IPS DF 6.9 (cell line): Measurements from ENCODE around the gene ANKRD33B.
"Not testable (repeated sequence)": the region's sequence is repeated elsewhere in the genome, so short reads cannot be mapped to it uniquely, and the experiment has no call there.

ENCODE experiments used
- DNase-seq: peaks from one replicate; pipeline ENCODE4 v3.0.0-alpha.2; 2013; ENCODE audit warnings: low read depth, low spot score
- H3K27ac ChIP-seq: one replicate; pipeline ENCODE4 v1.5.1; 2013; ENCODE audit warnings: low read length, control low read depth
- H3K27me3 ChIP-seq: 2 replicates; pipeline ENCODE4 v1.6.1; 2013; ENCODE audit warnings: mild to moderate bottlenecking, low read length; ENCODE audit not compliant: control insufficient read depth, insufficient read depth
- H3K36me3 ChIP-seq: 2 replicates; pipeline ENCODE4 v1.6.1; 2013; ENCODE audit warnings: low read length; ENCODE audit not compliant: control insufficient read depth, insufficient read depth
- H3K4me1 ChIP-seq: 2 replicates; pipeline ENCODE4 v1.6.1; 2013; ENCODE audit warnings: low read length; ENCODE audit not compliant: control insufficient read depth, insufficient read depth
- H3K4me3 ChIP-seq: 2 replicates; pipeline ENCODE4 v1.5.1; 2013; ENCODE audit warnings: mild to moderate bottlenecking, low read length
- H3K9me3 ChIP-seq: 2 replicates; pipeline ENCODE4 v1.6.1; 2013; ENCODE audit warnings: low read length, inconsistent platforms; ENCODE audit not compliant: control insufficient read depth, insufficient read depth
- WGBS: extraction: QIAGEN DNeasy Blood & Tissue Kit; methylation state at CpG from one replicate; pipeline ENCODE4 v1.1.7; 2013; ENCODE audit warnings: mixed read lengths, missing lambda C conversion rate; ENCODE audit not compliant: insufficient read length, insufficient coverage; 5-methylcytosine and 5-hydroxymethylcytosine counted together

ANKRD33B gene

GRCh38 chr5:10607023-10607665, 43.3 kb downstream of the ANKRD33B start:
- H3K27me3 ChIP-seq: no peaks in the 10 kb centered on the region
- WGBS: no CpG with 5 or more reads among the region's 13 CpGs
- H3K4me1 ChIP-seq: peaks cover 6% of the 10 kb centered on the region; the same call in 1 of the 2 replicates
- no peaks in the 10 kb centered on the region for H3K36me3 ChIP-seq
- H3K4me3 ChIP-seq: no peak overlapping the region
- DNase-seq: no peak
- H3K27ac ChIP-seq: no peak overlapping the region
- H3K9me3 ChIP-seq: no peaks in the 10 kb centered on the region

GRCh38 chr5:10607666-10608073, 43.8 kb downstream of the ANKRD33B start:
- no CpG with 5 or more reads among the region's 5 CpGs for WGBS
- no peak for DNase-seq
- Histone ChIP-seq H3K27ac (no peak overlapping the region), H3K9me3 (no peaks in the 10 kb centered on the region), H3K27me3 (no peaks in the 10 kb centered on the region), H3K4me3 (no peak overlapping the region), H3K36me3 (no peaks in the 10 kb centered on the region), H3K4me1 (peaks cover 6% of the 10 kb centered on the region; the same call in 1 of the 2 replicates)

- not testable (repeated sequence) for H3K4me3 ChIP-seq, H3K27ac ChIP-seq, H3K9me3 ChIP-seq, DNase-seq, H3K27me3 ChIP-seq, H3K36me3 ChIP-seq, H3K4me1 ChIP-seq
- WGBS: no CpG with 5 or more reads among the region's 9 CpGs
These were observed 44.2 kb downstream of the ANKRD33B start for GRCh38 chr5:10608081-10608480.

DNA sequence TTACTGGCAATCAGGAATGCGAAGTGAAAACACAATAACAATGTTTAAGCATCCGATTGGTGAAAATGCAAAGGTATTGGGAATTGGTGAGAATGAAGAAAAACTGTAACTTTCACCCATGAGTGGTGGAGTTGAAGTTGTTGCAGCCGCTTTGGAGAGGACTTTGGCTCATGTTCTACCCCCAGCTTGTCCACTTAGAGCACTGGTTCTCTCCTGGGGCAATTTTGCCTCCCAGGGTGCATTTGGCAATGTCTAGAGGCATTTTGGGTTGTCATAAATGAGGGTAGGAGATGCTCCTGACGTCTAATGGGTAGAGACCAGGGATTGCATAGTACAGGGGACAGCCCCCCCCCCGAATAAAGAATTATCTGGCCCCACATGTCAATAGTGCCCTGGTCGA, 46.2 kb downstream of the ANKRD33B start:
- DNase-seq: no peak
- Histone ChIP-seq H3K4me1 (peaks cover 6% of the 10 kb centered on the region; the same call in 1 of the 2 replicates), H3K4me3 (no peak overlapping the region), H3K27me3 (no peaks in the 10 kb centered on the region), H3K9me3 (no peaks in the 10 kb centered on the region), H3K36me3 (no peaks in the 10 kb centered on the region), H3K27ac (no peak overlapping the region)
- no CpG with 5 or more reads among the region's 6 CpGs for WGBS

DNA sequence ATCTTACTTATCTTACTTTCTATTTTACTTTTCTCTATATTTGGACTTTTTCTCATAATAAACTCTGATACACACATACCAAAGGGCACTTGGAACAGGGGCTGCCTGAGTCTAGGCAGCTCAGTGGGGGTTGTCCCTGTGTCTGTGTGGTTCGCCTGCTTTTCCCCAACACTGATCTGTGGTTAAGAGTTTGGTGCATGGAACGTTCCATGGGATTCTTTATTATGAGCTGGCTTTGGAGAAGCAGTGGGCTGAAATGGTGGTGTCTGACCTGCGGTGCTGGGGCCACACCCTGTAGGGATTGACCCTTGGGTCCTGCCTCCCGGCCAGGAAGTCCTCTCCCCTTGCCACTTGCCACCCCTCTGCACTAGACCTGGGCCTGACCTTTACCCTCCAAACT, 47.4 kb downstream of the ANKRD33B start:
- Histone ChIP-seq H3K9me3 (no peaks in the 10 kb centered on the region), H3K4me3 (no peak overlapping the region), H3K4me1 (peaks cover 6% of the 10 kb centered on the region; the same call in 1 of the 2 replicates), H3K27me3 (no peaks in the 10 kb centered on the region), H3K36me3 (no peaks in the 10 kb centered on the region), H3K27ac (no peak overlapping the region)
- DNase-seq: no peak
- no CpG with 5 or more reads among the region's 4 CpGs for WGBS

DNA sequence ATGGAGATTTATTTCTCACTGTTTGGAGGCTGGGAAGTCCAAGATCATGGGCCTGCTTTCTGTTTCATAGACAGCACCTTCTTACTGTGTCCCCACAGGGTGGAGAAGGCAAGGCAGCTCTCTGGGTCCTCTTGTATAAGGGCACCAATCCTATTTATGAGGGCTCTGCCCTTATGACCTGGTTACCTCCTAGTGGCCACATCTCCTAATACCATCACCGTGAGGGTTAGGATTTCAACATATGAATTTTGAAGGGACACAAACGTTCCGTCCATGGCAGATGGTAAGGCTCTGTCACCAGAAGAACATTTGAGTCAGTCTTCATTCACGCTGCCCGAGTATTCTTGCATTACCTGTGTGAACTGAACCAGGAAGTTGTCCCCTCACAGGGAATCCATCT, 48.4 kb downstream of the ANKRD33B start:
- Histone ChIP-seq H3K9me3 (no peaks in the 10 kb centered on the region), H3K4me1 (peaks cover 8% of the 10 kb centered on the region; the same call in 1 of the 2 replicates), H3K4me3 (no peak overlapping the region), H3K27me3 (no peaks in the 10 kb centered on the region), H3K36me3 (no peaks in the 10 kb centered on the region), H3K27ac (no peak overlapping the region)
- no peak for DNase-seq
- no CpG with 5 or more reads among the region's 5 CpGs for WGBS

GRCh38 chr5:10615693-10616092, 51.8 kb downstream of the ANKRD33B start:
- Histone ChIP-seq H3K27ac (no peak overlapping the region), H3K4me3 (no peak overlapping the region), H3K9me3 (no peaks in the 10 kb centered on the region), H3K4me1 (peaks cover 5% of the 10 kb centered on the region; the same call in 1 of the 2 replicates), H3K27me3 (no peaks in the 10 kb centered on the region), H3K36me3 (no peaks in the 10 kb centered on the region)
- no CpG with 5 or more reads among the region's 3 CpGs for WGBS
- no peak for DNase-seq

GRCh38 chr5:10617103-10617502, 53.2 kb downstream of the ANKRD33B start:
- Histone ChIP-seq H3K4me3 (no peak overlapping the region), H3K4me1 (0 out of 2 replicates have a peak, but pooled peaks cover 1% of the 10 kb centered on the region), H3K36me3 (no peaks in the 10 kb centered on the region), H3K9me3 (no peaks in the 10 kb centered on the region), H3K27me3 (no peaks in the 10 kb centered on the region), H3K27ac (no peak overlapping the region)
- no peak for DNase-seq
- whole genome bisulfite sequencing: no CpG with 5 or more reads among the region's 10 CpGs

GRCh38 chr5:10618311-10618710, 54.4 kb downstream of the ANKRD33B start:
- Histone ChIP-seq H3K4me1 (0 out of 2 replicates have a peak, but pooled peaks cover 1% of the 10 kb centered on the region), H3K4me3 (no peak overlapping the region), H3K9me3 (no peaks in the 10 kb centered on the region), H3K27ac (no peak overlapping the region), H3K36me3 (no peaks in the 10 kb centered on the region), H3K27me3 (no peaks in the 10 kb centered on the region)
- no CpG with 5 or more reads among the region's 17 CpGs for WGBS
- DNase-seq: no peak

DNA sequence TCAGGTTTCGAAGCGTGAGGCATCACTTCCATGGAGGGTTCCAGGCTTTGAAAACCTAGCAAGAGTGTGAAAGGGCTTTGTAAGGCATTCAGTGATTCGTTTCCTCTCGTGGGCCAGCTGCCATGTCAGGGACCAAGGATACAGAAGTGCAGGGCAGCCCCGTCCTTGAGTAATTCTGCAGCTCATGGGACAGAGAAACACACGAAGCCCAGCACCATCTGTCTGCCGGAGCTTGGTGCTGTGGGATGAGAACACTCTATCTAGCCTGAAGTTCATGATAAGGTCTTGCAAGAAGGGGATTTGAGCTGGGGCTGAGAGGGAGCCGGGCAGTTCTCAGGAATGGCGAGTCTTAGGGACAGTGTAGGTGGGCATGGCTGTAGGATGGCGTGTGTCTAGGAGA, 55.8 kb downstream of the ANKRD33B start:
- Histone ChIP-seq H3K27ac (no peak overlapping the region), H3K4me3 (no peak overlapping the region), H3K9me3 (no peaks in the 10 kb centered on the region), H3K27me3 (no peaks in the 10 kb centered on the region), H3K36me3 (no peaks in the 10 kb centered on the region), H3K4me1 (0 out of 2 replicates have a peak, but pooled peaks cover 1% of the 10 kb centered on the region)
- no peak for DNase-seq
- no CpG with 5 or more reads among the region's 10 CpGs for WGBS

- DNase-seq: no peak
- no CpG with 5 or more reads among the region's 3 CpGs for WGBS
- Histone ChIP-seq H3K4me1 (0 out of 2 replicates have a peak, but pooled peaks cover 1% of the 10 kb centered on the region), H3K27ac (no peak overlapping the region), H3K36me3 (no peaks in the 10 kb centered on the region), H3K9me3 (no peaks in the 10 kb centered on the region), H3K27me3 (no peaks in the 10 kb centered on the region), H3K4me3 (no peak overlapping the region)
These were observed 56.5 kb downstream of the ANKRD33B start for GRCh38 chr5:10620346-10620745.
